ENCODE measurements around the gene FXYD5.
"Not testable (repeated sequence)": the region's sequence is repeated elsewhere in the genome, so short reads cannot be mapped to it uniquely, and the experiment has no call there.

Gene FXYD5

GRCh38 chr19:35149463-35149862, 5.1 kb upstream of the FXYD5 start:
- no peak for DNase-seq (ENCODE audit: extremely low spot score)
- ChIA-PET POLR2A (no interaction called here), CTCF (interaction anchor here (0.7 kb wide), 1 partner anchor 117 kb away, joined by 3 read pairs; no protein-coding TSS in a partner anchor)
- TF ChIP-seq BHLHE40 (IDR thresholded peaks at IDR 0.05; ENCODE audit: borderline replicate concordance) (no peak), L3MBTL2 (conservative IDR thresholded peaks at IDR 0.05) (no peak), ARNT (IDR thresholded peaks at IDR 0.05) (no peak), SUZ12 (IDR thresholded peaks at IDR 0.05) (no peak), NFRKB (IDR thresholded peaks at IDR 0.05) (no peak), LEF1 (IDR thresholded peaks at IDR 0.05; ENCODE audit: borderline replicate concordance) (no peak), FOXK2 (IDR thresholded peaks at IDR 0.05) (no peak), SP1 (IDR thresholded peaks at IDR 0.05) (no peak), CTBP1 (IDR thresholded peaks at IDR 0.05; ENCODE audit: borderline replicate concordance) (no peak), FOXA1 (IDR thresholded peaks at IDR 0.05) (no peak), PKNOX1 (IDR thresholded peaks at IDR 0.05) (no peak), FOXM1 (IDR thresholded peaks at IDR 0.05; ENCODE audit: borderline replicate concordance) (no peak), ELF4 (IDR thresholded peaks at IDR 0.05) (no peak), ZNF384 (IDR thresholded peaks at IDR 0.05) (no peak), HDGF (IDR thresholded peaks at IDR 0.05; ENCODE audit: borderline replicate concordance) (no peak), TARDBP (IDR thresholded peaks at IDR 0.05) (no peak)

DNA sequence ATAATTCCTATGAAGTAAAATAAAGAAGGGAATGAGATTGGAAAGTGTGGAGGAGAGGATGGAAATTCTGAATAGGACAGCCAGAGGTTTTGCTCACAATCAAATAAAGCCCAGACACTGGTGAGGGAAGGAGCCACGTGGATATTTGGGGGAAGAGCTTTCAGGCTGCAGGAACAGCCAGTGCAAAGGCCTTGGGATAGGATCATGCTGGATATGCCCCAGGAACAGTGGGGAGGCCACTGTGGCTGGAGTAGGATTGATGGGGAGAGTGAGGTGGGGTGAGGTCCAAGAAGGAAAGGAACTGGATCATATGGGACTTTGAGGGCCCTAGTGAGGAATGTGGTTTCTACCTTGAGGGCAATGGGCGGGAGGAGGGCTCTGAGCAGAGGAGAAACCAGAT, 4.1 kb upstream of the FXYD5 start:
- CTCF ChIA-PET: no interaction called here
- TF ChIP-seq FOXK2 (IDR thresholded peaks at IDR 0.05): no peak
- TF ChIP-seq HDGF (IDR thresholded peaks at IDR 0.05; ENCODE audit: borderline replicate concordance): no peak
- no peak for TF ChIP-seq SP1 (IDR thresholded peaks at IDR 0.05)
- no peak for TF ChIP-seq PKNOX1 (IDR thresholded peaks at IDR 0.05)
- no peak for TF ChIP-seq TARDBP (IDR thresholded peaks at IDR 0.05)
- TF ChIP-seq ARNT (IDR thresholded peaks at IDR 0.05): no peak
- TF ChIP-seq FOXA1 (IDR thresholded peaks at IDR 0.05): no peak
- TF ChIP-seq ZNF384 (IDR thresholded peaks at IDR 0.05): no peak
- TF ChIP-seq BHLHE40 (IDR thresholded peaks at IDR 0.05; ENCODE audit: borderline replicate concordance): no peak
- no peak for TF ChIP-seq LEF1 (IDR thresholded peaks at IDR 0.05; ENCODE audit: borderline replicate concordance)
- TF ChIP-seq ELF4 (IDR thresholded peaks at IDR 0.05): no peak
- TF ChIP-seq SUZ12 (IDR thresholded peaks at IDR 0.05): no peak
- POLR2A ChIA-PET: no interaction called here
- DNase-seq (ENCODE audit: extremely low spot score): no peak

- ChIA-PET CTCF (no interaction called here), POLR2A (interaction anchor here (1.1 kb wide), 1 partner anchor 9 kb away, joined by 3 read pairs; no protein-coding TSS in a partner anchor)
- DNase-seq (ENCODE audit: extremely low spot score): no peak
- TF ChIP-seq ARNT (IDR thresholded peaks at IDR 0.05) (no peak), FOXK2 (IDR thresholded peaks at IDR 0.05) (no peak), TARDBP (IDR thresholded peaks at IDR 0.05) (no peak), LEF1 (IDR thresholded peaks at IDR 0.05; ENCODE audit: borderline replicate concordance) (no peak), ELF4 (IDR thresholded peaks at IDR 0.05) (no peak), CTBP1 (IDR thresholded peaks at IDR 0.05; ENCODE audit: borderline replicate concordance) (no peak), NFRKB (IDR thresholded peaks at IDR 0.05) (no peak), SUZ12 (IDR thresholded peaks at IDR 0.05) (no peak), PKNOX1 (IDR thresholded peaks at IDR 0.05) (no peak), ZNF384 (IDR thresholded peaks at IDR 0.05) (no peak), L3MBTL2 (conservative IDR thresholded peaks at IDR 0.05) (no peak), FOXA1 (IDR thresholded peaks at IDR 0.05) (no peak), BHLHE40 (IDR thresholded peaks at IDR 0.05; ENCODE audit: borderline replicate concordance) (no peak), HDGF (IDR thresholded peaks at IDR 0.05; ENCODE audit: borderline replicate concordance) (no peak), SP1 (IDR thresholded peaks at IDR 0.05) (no peak), FOXM1 (IDR thresholded peaks at IDR 0.05; ENCODE audit: borderline replicate concordance) (no peak)
Measured at GRCh38 chr19:35151273-35152065, 3.1 kb upstream of the FXYD5 start.

GRCh38 chr19:35153129-35153522, 1.4 kb upstream of the FXYD5 start:
- CTCF ChIA-PET: interaction anchor here (2.0 kb wide), 1 partner anchor 11 kb away, joined by 7 read pairs; no protein-coding TSS in a partner anchor
- POLR2A ChIA-PET; DNase-seq (ENCODE audit: extremely low spot score): not testable (repeated sequence)

GRCh38 chr19:35153701-35154524, 622 bp upstream of the FXYD5 start:
- ChIA-PET CTCF (interaction anchor here (2.0 kb wide), 1 partner anchor 12 kb away, joined by 7 read pairs; no protein-coding TSS in a partner anchor), POLR2A (interaction anchor here (1.1 to 2.1 kb wide), 3 partner anchors 12 to 110 kb away, joined by 3 to 7 read pairs (median 3); no protein-coding TSS in a partner anchor)
- TF ChIP-seq FOXM1 (IDR thresholded peaks at IDR 0.05; ENCODE audit: borderline replicate concordance) (no peak), TARDBP (IDR thresholded peaks at IDR 0.05) (no peak), ELF4 (IDR thresholded peaks at IDR 0.05) (no peak), HDGF (IDR thresholded peaks at IDR 0.05; ENCODE audit: borderline replicate concordance) (no peak), BHLHE40 (IDR thresholded peaks at IDR 0.05; ENCODE audit: borderline replicate concordance) (no peak), SUZ12 (IDR thresholded peaks at IDR 0.05) (no peak), FOXK2 (IDR thresholded peaks at IDR 0.05) (no peak), ZNF384 (IDR thresholded peaks at IDR 0.05) (no peak), PKNOX1 (IDR thresholded peaks at IDR 0.05) (no peak), CTBP1 (IDR thresholded peaks at IDR 0.05; ENCODE audit: borderline replicate concordance) (no peak), FOXA1 (IDR thresholded peaks at IDR 0.05) (no peak), ARNT (IDR thresholded peaks at IDR 0.05) (no peak), LEF1 (IDR thresholded peaks at IDR 0.05; ENCODE audit: borderline replicate concordance) (no peak), L3MBTL2 (conservative IDR thresholded peaks at IDR 0.05) (no peak), SP1 (IDR thresholded peaks at IDR 0.05) (no peak), NFRKB (IDR thresholded peaks at IDR 0.05) (no peak)
- DNase-seq (ENCODE audit: extremely low spot score): peak; percentile 50

Measured in HEK293T (cell line).